A673 (cell line): ENCODE data around the gene CACNA2D3. TPM values are rescaled to one million over a fixed set of nuclear protein-coding genes. Genes with fewer than 3 reads are reported as not detected.

Source experiments
- BruUV-seq: library from RNA; stranded (reverse); fragments of 400-500 nt; replicated peaks from 2 replicates; lab custom pipeline; 2021; lab: Mats Ljungman, UMichigan
- CTCF ChIA-PET: fragments of 300-600 bp; sonication (Branson Sonifier 250); formaldehyde crosslinking; loops from one replicate; lab custom pipeline; 2022; ENCODE audit warnings: antibody characterized with exemption; lab: Charles Lee
- POLR2A ChIA-PET: fragments of 300-600 bp; sonication (Branson Sonifier 250); formaldehyde crosslinking; loops from one replicate; lab custom pipeline; 2022; ENCODE audit warnings: antibody characterized with exemption; ENCODE audit not compliant: low non-redundant PET; lab: Charles Lee
- DNase-seq: peaks from one replicate; pipeline ENCODE4 v3.0.0-alpha.2; 2015; ENCODE audit warnings: low spot score
- H3K27ac ChIP-seq: fragments of 200-600 bp; sonication (generic); 2 replicates; pipeline ENCODE4 v1.5.1; 2016; ENCODE audit warnings: mixed run types, low read depth, mild to moderate bottlenecking, mixed read lengths, antibody characterized with exemption, low read length; ENCODE audit not compliant: poor library complexity, severe bottlenecking
- H3K27me3 ChIP-seq: fragments of 200-600 bp; sonication (generic); replicated peaks from 2 replicates; pipeline ENCODE4 v1.6.1; 2017; ENCODE audit warnings: mixed run types, low read depth, mild to moderate bottlenecking, mixed read lengths, antibody characterized with exemption, low read length; ENCODE audit not compliant: insufficient read depth, poor library complexity
- H3K36me3 ChIP-seq: fragments of 200-600 bp; sonication (generic); 2 replicates; pipeline ENCODE4 v1.6.1; 2016; ENCODE audit warnings: mixed run types, mild to moderate bottlenecking, mixed read lengths, antibody characterized with exemption, low read length; ENCODE audit not compliant: insufficient read depth, poor library complexity, severe bottlenecking
- H3K4me1 ChIP-seq: fragments of 200-600 bp; sonication (generic); 2 replicates; pipeline ENCODE4 v1.6.1; 2017; ENCODE audit warnings: mixed run types, mild to moderate bottlenecking, mixed read lengths, antibody characterized with exemption, low read length; ENCODE audit not compliant: insufficient read depth, poor library complexity, severe bottlenecking
- H3K4me3 ChIP-seq: fragments of 200-600 bp; sonication (generic); 2 replicates; pipeline ENCODE4 v1.5.1; 2016; ENCODE audit warnings: low read depth, mixed run types, mild to moderate bottlenecking, mixed read lengths, low read length; ENCODE audit not compliant: poor library complexity, severe bottlenecking
- H3K9me3 ChIP-seq: fragments of 200-600 bp; sonication (generic); 2 replicates; pipeline ENCODE4 v1.6.1; 2016; ENCODE audit warnings: mixed run types, low read depth, mild to moderate bottlenecking, mixed read lengths, antibody characterized with exemption, low read length; ENCODE audit not compliant: poor library complexity, severe bottlenecking
- EZH2 ChIP-seq: fragments of 200-600 bp; sonication (generic); IDR thresholded peaks from 2 replicates; pipeline ENCODE4 v1.6.1; 2017; ENCODE audit warnings: borderline replicate concordance, low read depth, mild to moderate bottlenecking, mixed read lengths, antibody characterized with exemption, low read length; ENCODE audit not compliant: poor library complexity, severe bottlenecking
- intact Hi-C: fragments of 100-400 bp; cut with micrococcal nuclease; formaldehyde crosslinking; loops from one replicate; pipeline ENCODE4 v1.10.0; 2022; ENCODE audit not compliant: unreplicated experiment
- total RNA-seq: library from RNA; stranded (reverse); gene quantifications from 2 replicates; pipeline ENCODE4 v1.2.3, GENCODE V29; 2021
- TF ChIP-seq, protein P1 (sequence below): fragments of 300-800, 200-600 bp; sonication (generic); conservative IDR thresholded peaks from 2 replicates; pipeline ENCODE4 v1.5.1; 2017; ENCODE audit warnings: low read depth, mild to moderate bottlenecking, antibody characterized with exemption, low read length, moderate library complexity, mixed read lengths

CACNA2D3 gene
- total RNA-seq, 1 experiment from 2014 or later, result not detected

DNA sequence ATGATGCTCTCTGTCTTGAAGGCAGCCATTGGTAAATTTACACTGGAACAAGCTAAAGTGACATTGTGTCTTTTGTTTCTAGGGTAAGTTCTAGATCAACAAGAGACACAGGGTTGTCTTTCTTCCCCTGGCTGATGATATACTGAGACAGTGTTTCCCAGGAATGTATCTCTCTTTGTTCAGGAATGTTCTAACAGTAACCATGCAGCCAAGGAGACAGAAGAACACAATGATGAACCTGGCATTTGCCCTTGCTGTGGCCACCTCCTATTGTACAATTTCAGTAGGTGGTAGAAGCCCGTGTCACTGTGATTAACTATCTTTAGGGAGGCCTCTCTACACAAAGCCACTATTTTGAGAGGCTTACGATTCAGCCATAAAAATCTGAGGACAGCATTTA lies 674.8 kb downstream of the CACNA2D3 start:
- TF ChIP-seq, protein P1, sequence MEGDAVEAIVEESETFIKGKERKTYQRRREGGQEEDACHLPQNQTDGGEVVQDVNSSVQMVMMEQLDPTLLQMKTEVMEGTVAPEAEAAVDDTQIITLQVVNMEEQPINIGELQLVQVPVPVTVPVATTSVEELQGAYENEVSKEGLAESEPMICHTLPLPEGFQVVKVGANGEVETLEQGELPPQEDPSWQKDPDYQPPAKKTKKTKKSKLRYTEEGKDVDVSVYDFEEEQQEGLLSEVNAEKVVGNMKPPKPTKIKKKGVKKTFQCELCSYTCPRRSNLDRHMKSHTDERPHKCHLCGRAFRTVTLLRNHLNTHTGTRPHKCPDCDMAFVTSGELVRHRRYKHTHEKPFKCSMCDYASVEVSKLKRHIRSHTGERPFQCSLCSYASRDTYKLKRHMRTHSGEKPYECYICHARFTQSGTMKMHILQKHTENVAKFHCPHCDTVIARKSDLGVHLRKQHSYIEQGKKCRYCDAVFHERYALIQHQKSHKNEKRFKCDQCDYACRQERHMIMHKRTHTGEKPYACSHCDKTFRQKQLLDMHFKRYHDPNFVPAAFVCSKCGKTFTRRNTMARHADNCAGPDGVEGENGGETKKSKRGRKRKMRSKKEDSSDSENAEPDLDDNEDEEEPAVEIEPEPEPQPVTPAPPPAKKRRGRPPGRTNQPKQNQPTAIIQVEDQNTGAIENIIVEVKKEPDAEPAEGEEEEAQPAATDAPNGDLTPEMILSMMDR, result no peak
- no peak for TF ChIP-seq EZH2
- no peaks in the 10 kb centered on the region for H3K9me3 ChIP-seq
- intact Hi-C loops, result no loop called here
- CTCF ChIA-PET, result no interaction called here
- peaks cover 8% of the 10 kb centered on the region for H3K27me3 ChIP-seq
- H3K4me1 ChIP-seq, result no peaks in the 10 kb centered on the region
- no peak overlapping the region for H3K4me3 ChIP-seq
- POLR2A ChIA-PET, result no interaction called here
- no TSS peak for BruUV-seq
- no peak for DNase-seq
- no peaks in the 10 kb centered on the region for H3K36me3 ChIP-seq
- no peak overlapping the region for H3K27ac ChIP-seq

DNA sequence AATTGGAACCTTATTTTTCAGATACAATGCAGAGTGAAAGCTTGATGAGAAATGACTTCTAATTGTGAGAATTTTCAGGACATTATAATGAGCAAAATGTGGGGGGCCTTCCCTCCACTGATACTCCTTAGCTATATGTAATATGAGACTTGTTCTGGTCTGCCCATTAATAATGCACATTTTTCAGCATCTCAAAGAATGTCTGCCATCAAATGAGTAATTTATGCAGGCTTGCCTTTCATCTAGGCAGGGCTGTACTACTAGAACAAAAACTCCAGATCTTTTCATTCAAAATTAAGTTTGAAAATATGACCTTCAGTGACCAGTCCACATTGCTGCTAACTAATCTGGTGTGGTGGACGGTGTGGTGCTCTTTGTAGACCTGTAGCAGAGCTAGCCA lies 678.1 kb downstream of the CACNA2D3 start:
- Histone ChIP-seq H3K4me1 (no peaks in the 10 kb centered on the region), H3K4me3 (no peak overlapping the region), H3K27me3 (peaks cover 8% of the 10 kb centered on the region), H3K27ac (no peak overlapping the region), H3K36me3 (no peaks in the 10 kb centered on the region), H3K9me3 (no peaks in the 10 kb centered on the region)
- ChIA-PET CTCF (no interaction called here), POLR2A (no interaction called here)
- DNase-seq, result no peak
- intact Hi-C loops, result no loop called here
- no TSS peak for BruUV-seq
- TF ChIP-seq, protein P1, result no peak
- no peak for TF ChIP-seq EZH2

DNA sequence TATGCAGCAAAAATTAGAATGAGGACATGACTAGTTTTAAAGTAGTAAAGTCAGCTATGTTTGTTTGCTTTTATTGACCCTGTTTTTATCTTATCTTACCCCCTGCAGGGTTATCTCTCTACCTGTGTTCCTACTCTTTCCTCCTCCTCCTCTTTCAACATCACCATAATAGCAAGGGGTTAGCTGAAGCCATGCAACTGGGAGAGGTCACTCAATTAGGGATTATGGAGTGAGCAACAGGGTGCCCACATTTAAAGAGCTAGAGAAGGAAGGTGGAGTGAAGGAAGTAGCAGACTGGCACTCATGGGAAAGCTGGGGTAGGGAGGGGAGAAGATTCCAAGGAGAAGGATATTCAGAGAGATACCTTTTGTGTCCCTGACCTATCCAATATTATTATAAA lies 679.6 kb downstream of the CACNA2D3 start:
- ChIA-PET POLR2A (no interaction called here), CTCF (no interaction called here)
- Histone ChIP-seq H3K27ac (no peak overlapping the region), H3K27me3 (peaks cover 8% of the 10 kb centered on the region), H3K4me1 (no peaks in the 10 kb centered on the region), H3K4me3 (no peak overlapping the region), H3K36me3 (no peaks in the 10 kb centered on the region), H3K9me3 (no peaks in the 10 kb centered on the region)
- BruUV-seq, result no TSS peak
- DNase-seq, result no peak
- no peak for TF ChIP-seq EZH2
- TF ChIP-seq, protein P1, result no peak
- intact Hi-C loops, result no loop called here
